Effector memory CD4-positive, alpha-beta T cell (primary cell): ENCODE results near the gene DPP10.

Experiments
- DNase-seq, 3 donors: peaks; one replicate each; pipeline ENCODE4 v3.0.0-alpha.2; 2020
- H3K27ac ChIP-seq: 2 replicates; pipeline ENCODE4 v1.7.0; 2013; ENCODE audit warnings: mild to moderate bottlenecking, low read length, moderate library complexity; ENCODE audit not compliant: insufficient read depth, poor library complexity, severe bottlenecking
- H3K27me3 ChIP-seq: replicated peaks from 2 replicates; pipeline ENCODE4 v1.7.0; 2013; ENCODE audit warnings: mild to moderate bottlenecking, low read length; ENCODE audit not compliant: insufficient read depth, control insufficient read depth, poor library complexity, severe bottlenecking
- H3K36me3 ChIP-seq: 2 replicates; pipeline ENCODE4 v1.7.0; 2013; ENCODE audit warnings: mild to moderate bottlenecking, low read length, moderate library complexity; ENCODE audit not compliant: control insufficient read depth, insufficient read depth
- H3K4me1 ChIP-seq: 2 replicates; pipeline ENCODE4 v1.7.0; 2013; ENCODE audit warnings: low read length, mild to moderate bottlenecking; ENCODE audit not compliant: control insufficient read depth, insufficient read depth, poor library complexity, severe bottlenecking
- H3K4me3 ChIP-seq: 2 replicates; pipeline ENCODE4 v1.7.0; 2013; ENCODE audit warnings: low read length, low read depth, mild to moderate bottlenecking; ENCODE audit not compliant: insufficient read depth, poor library complexity, severe bottlenecking
- H3K9me3 ChIP-seq: 2 replicates; pipeline ENCODE4 v1.7.0; 2013; ENCODE audit warnings: mild to moderate bottlenecking, low read length, moderate library complexity; ENCODE audit not compliant: control insufficient read depth

Gene DPP10

DNA sequence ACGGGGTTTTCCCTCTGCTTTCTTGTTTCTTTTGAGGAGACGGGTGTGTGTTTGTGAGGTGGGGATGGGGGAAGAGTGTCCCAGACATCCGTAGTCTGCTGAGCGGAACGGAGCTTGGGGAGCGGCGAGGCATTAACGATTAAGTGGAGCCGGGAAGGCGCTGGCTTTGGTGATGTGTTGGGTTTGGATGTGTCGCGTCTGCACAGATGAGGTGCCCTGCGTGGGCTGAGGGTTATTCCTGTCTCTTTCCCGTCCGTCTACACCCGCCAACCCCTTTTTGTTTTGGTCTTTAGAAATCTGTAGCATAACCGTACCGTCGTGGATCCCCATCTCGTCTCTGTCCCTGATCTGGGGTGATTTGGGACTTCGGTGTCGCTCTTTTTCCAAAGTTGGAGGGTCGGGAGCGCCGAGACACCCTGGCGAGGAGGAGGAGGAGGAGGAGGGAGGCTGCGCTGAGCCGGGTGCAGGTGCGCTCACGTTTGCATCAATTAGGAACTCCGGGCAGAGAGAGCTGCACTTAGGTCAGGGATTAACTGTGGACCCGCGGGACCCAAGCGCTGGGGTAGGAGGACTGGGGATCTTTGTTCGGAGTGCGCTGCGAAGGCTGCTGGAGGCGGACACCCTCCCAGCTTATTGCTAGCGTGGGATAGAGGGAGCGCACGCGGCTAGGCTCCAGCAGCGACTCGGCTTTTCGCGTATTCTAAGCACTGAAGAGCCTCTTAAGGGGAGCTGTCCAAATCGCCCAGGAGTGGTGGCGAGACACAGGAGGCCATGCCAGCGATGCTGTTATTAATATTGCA lies 720.3 kb downstream of the DPP10 start:
- no peaks in the 10 kb centered on the region for H3K36me3 ChIP-seq
- H3K27me3 ChIP-seq: no peaks in the 10 kb centered on the region
- no peak overlapping the region for H3K4me3 ChIP-seq
- DNase-seq: no peak
- no peaks in the 10 kb centered on the region for H3K9me3 ChIP-seq
- no peaks in the 10 kb centered on the region for H3K4me1 ChIP-seq
- H3K27ac ChIP-seq: no peak overlapping the region

- Histone ChIP-seq H3K36me3 (no peaks in the 10 kb centered on the region), H3K9me3 (no peaks in the 10 kb centered on the region), H3K27ac (no peak overlapping the region), H3K4me1 (no peaks in the 10 kb centered on the region), H3K4me3 (no peak overlapping the region), H3K27me3 (no peaks in the 10 kb centered on the region)
- DNase-seq: no peak
Measured at GRCh38 chr2:115163572-115163971, 721.1 kb downstream of the DPP10 start.

GRCh38 chr2:115165529-115166109 lies 723.2 kb downstream of the DPP10 start:
- H3K36me3 ChIP-seq: no peaks in the 10 kb centered on the region
- H3K4me3 ChIP-seq: no peak overlapping the region
- H3K4me1 ChIP-seq: no peaks in the 10 kb centered on the region
- H3K27ac ChIP-seq: no peak overlapping the region
- no peak for DNase-seq
- no peaks in the 10 kb centered on the region for H3K27me3 ChIP-seq
- H3K9me3 ChIP-seq: no peaks in the 10 kb centered on the region

DNA sequence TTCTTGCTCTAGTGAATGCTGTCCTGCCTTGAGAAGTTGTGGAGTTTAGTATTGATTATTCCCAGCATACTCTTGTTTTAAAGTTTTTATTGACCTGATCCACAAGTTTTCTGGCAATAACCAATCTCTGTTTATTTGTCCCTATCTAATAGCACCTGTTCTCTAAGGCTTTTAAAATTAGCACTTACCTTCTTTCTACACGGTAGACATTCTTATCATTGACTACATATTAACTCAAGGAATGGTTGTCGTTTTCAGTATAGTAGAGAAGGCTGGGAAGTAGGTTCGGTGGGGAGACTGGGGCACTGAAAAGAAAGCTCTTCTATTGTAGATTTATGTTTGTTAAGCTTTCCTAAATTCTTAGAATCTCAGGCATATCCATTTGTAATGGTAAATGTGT lies 726.0 kb downstream of the DPP10 start:
- Histone ChIP-seq H3K27me3 (no peaks in the 10 kb centered on the region), H3K9me3 (no peaks in the 10 kb centered on the region), H3K4me3 (no peak overlapping the region), H3K36me3 (no peaks in the 10 kb centered on the region), H3K4me1 (no peaks in the 10 kb centered on the region), H3K27ac (no peak overlapping the region)
- no peak for DNase-seq

DNA sequence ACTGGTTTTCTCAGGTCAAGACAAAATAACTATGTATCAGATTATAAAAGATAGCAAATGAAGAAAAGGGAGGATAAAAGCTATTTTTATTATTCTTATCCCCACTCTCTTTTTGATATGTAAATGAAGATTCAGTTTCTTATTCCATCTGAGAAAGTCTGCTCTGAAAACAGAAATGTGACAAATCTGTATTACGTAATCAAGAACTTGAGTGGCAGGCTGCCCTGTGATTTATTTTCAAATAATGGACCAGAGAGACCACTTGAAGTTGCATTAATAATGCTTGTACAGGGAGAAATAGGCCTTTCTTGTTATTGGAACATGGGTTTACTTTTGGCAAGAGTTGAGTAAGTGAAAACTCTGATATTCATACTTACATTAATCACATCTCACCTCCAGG lies 727.4 kb downstream of the DPP10 start:
- H3K4me3 ChIP-seq: no peak overlapping the region
- H3K9me3 ChIP-seq: no peaks in the 10 kb centered on the region
- no peaks in the 10 kb centered on the region for H3K27me3 ChIP-seq
- no peak overlapping the region for H3K27ac ChIP-seq
- DNase-seq: no peak
- no peaks in the 10 kb centered on the region for H3K4me1 ChIP-seq
- no peaks in the 10 kb centered on the region for H3K36me3 ChIP-seq

GRCh38 chr2:115171751-115172150 lies 729.3 kb downstream of the DPP10 start:
- H3K9me3 ChIP-seq: no peaks in the 10 kb centered on the region
- H3K27me3 ChIP-seq: no peaks in the 10 kb centered on the region
- no peaks in the 10 kb centered on the region for H3K4me1 ChIP-seq
- H3K4me3 ChIP-seq: no peak overlapping the region
- H3K36me3 ChIP-seq: no peaks in the 10 kb centered on the region
- DNase-seq: no peak
- no peak overlapping the region for H3K27ac ChIP-seq

GRCh38 chr2:115174651-115175050 lies 732.2 kb downstream of the DPP10 start:
- H3K36me3 ChIP-seq: no peaks in the 10 kb centered on the region
- H3K27ac ChIP-seq: no peak overlapping the region
- H3K4me3 ChIP-seq: no peak overlapping the region
- H3K27me3 ChIP-seq: no peaks in the 10 kb centered on the region
- H3K9me3 ChIP-seq: no peaks in the 10 kb centered on the region
- no peaks in the 10 kb centered on the region for H3K4me1 ChIP-seq
- no peak for DNase-seq

DNA sequence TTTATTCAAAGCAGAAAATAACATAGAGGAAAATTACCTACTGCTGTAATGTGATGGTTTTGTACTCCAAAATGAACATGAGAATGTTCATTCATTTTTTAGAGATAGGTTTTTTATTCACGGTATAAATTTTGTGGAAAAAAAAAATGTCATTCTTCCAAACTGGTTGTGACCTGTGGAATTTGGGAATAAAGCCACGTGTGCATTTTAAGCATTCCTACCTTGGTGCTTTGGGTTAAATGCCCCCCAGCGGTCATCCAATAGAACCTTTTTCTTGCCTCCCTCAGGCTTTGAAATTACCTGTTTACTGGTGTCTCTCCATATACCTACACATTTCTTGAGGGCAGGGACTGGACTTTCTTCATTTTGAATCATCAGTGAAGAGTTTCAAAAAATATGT lies 740.7 kb downstream of the DPP10 start:
- no peak for DNase-seq
- Histone ChIP-seq H3K27ac (no peak overlapping the region), H3K9me3 (no peaks in the 10 kb centered on the region), H3K27me3 (no peaks in the 10 kb centered on the region), H3K36me3 (no peaks in the 10 kb centered on the region), H3K4me3 (no peak overlapping the region), H3K4me1 (no peaks in the 10 kb centered on the region)

GRCh38 chr2:115190459-115190858 lies 748.0 kb downstream of the DPP10 start:
- H3K9me3 ChIP-seq: no peaks in the 10 kb centered on the region
- no peaks in the 10 kb centered on the region for H3K27me3 ChIP-seq
- no peaks in the 10 kb centered on the region for H3K36me3 ChIP-seq
- DNase-seq: no peak
- no peak overlapping the region for H3K4me3 ChIP-seq
- H3K4me1 ChIP-seq: no peaks in the 10 kb centered on the region
- no peak overlapping the region for H3K27ac ChIP-seq

DNA sequence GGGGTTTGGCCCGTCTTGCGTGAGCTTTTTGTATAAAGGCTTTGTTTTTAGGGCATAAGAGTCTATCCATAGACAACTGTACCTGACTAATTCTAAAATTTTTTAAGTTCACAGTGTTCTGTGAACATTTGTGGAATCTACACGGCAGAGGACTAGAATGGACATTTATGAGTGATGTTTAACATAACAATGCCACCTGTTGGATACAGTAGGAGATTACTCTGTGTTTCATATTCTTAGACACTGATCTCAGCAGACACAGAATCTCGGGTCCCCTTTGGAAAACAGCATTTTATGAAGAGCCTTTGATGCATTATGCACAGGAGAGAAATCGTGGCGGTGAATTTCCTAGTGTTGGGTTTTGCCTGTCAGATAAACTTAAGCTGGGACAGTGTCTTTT lies 752.2 kb downstream of the DPP10 start:
- Histone ChIP-seq H3K27ac (no peak overlapping the region), H3K9me3 (no peaks in the 10 kb centered on the region), H3K4me1 (no peaks in the 10 kb centered on the region), H3K27me3 (no peaks in the 10 kb centered on the region), H3K36me3 (no peaks in the 10 kb centered on the region), H3K4me3 (no peak overlapping the region)
- no peak for DNase-seq
